MM.1S (cell line): ENCODE results near the gene CYTL1.

Experiments used
- CTCF ChIP-seq: fragments of 300-600 bp; sonication (generic); IDR thresholded peaks from 2 replicates; pipeline ENCODE4 v1.5.1; 2016; ENCODE audit warnings: antibody characterized with exemption, low read length, mixed read lengths
- EZH2 ChIP-seq: fragments of 300-600 bp; sonication (generic); optimal IDR thresholded peaks from 2 replicates; pipeline ENCODE3; 2017; ENCODE audit warnings: low read depth, mild to moderate bottlenecking, antibody characterized with exemption, low read length, mixed read lengths

- no peak for TF ChIP-seq CTCF
- TF ChIP-seq EZH2: no peak
These were observed 23.4 kb downstream of the CYTL1 start for GRCh38 chr4:4995908-4996265.
